Peyer's patch (tissue), 4 donors: ENCODE data around the gene GLT6D1. TPM values are rescaled to one million over a fixed set of nuclear protein-coding genes. Genes with fewer than 3 reads are reported as not detected.

Experiments
- DNase-seq, 3 donors: peaks; one replicate each; pipeline ENCODE4 v3.0.0-alpha.2; 2017 to 2019
- H3K27ac ChIP-seq, 4 donors: fragments of 200-600 bp; sonication (generic); one replicate each; pipeline ENCODE4 v1.5.1; 2016 to 2019
- H3K27me3 ChIP-seq, 2 donors: fragments of 200-600 bp; sonication (generic); one replicate each; pipeline ENCODE4 v1.5.1; 2019
- H3K36me3 ChIP-seq, 3 donors: fragments of 200-600 bp; sonication (generic); one replicate each; pipeline ENCODE4 v1.5.1; 2016 to 2019
- H3K4me1 ChIP-seq, 4 donors: fragments of 200-600 bp; sonication (generic); one replicate each; pipeline ENCODE4 v1.5.1; 2016 to 2019
- H3K4me3 ChIP-seq, 4 donors: fragments of 200-600 bp; sonication (generic); 1 replicate in 3 of 4; 2 replicates in 1 of 4; pipeline ENCODE4 v1.5.1; 2016 to 2019; ENCODE audit warnings: mild to moderate bottlenecking in 1 of 4
- H3K9me3 ChIP-seq, 4 donors: fragments of 200-600 bp; sonication (generic); one replicate each; pipeline ENCODE4 v1.5.1; 2016 to 2019; ENCODE audit warnings: mild to moderate bottlenecking in 1 of 4
- POLR2A ChIP-seq, 2 donors: fragments of 450-650 bp; IDR thresholded peaks; one replicate each; pipeline ENCODE4 v1.5.1; 2017; ENCODE audit warnings: antibody characterized with exemption in 2 of 2, mild to moderate bottlenecking in 2 of 2, moderate library complexity in 2 of 2
- total RNA-seq, 4 donors: library from RNA; depleted of rRNA; stranded (reverse); fragments of >200 nt; gene quantifications; one replicate each; pipeline ENCODE4 v1.1.0, GENCODE V29; 2016
- TF ChIP-seq, protein P1 (sequence below), 6 experiments: fragments of 450-650 bp in 4 of 6; fragments of 200-600 bp in 2 of 6; sonication (generic) in 1 of 6; IDR thresholded peaks; one replicate each; pipeline ENCODE4 v1.5.1; 2017 to 2019; ENCODE audit warnings: antibody characterized with exemption in 6 of 6, mild to moderate bottlenecking in 3 of 6, moderate library complexity in 1 of 6

GLT6D1 gene
- total RNA-seq, 4 donors from 2014 or later: not detected

GRCh38 chr9:135584934-135585333 lies 54.4 kb downstream of the GLT6D1 start:
- Histone ChIP-seq H3K9me3 (no peaks in the 10 kb centered on the region), H3K27me3 (no peaks in the 10 kb centered on the region), H3K36me3 (no peaks in the 10 kb centered on the region), H3K4me1 (no peaks in the 10 kb centered on the region), H3K27ac (no peak overlapping the region), H3K4me3 (no peak overlapping the region)
- no peak for TF ChIP-seq POLR2A (IDR thresholded peaks at IDR 0.05)
- TF ChIP-seq, protein P1, sequence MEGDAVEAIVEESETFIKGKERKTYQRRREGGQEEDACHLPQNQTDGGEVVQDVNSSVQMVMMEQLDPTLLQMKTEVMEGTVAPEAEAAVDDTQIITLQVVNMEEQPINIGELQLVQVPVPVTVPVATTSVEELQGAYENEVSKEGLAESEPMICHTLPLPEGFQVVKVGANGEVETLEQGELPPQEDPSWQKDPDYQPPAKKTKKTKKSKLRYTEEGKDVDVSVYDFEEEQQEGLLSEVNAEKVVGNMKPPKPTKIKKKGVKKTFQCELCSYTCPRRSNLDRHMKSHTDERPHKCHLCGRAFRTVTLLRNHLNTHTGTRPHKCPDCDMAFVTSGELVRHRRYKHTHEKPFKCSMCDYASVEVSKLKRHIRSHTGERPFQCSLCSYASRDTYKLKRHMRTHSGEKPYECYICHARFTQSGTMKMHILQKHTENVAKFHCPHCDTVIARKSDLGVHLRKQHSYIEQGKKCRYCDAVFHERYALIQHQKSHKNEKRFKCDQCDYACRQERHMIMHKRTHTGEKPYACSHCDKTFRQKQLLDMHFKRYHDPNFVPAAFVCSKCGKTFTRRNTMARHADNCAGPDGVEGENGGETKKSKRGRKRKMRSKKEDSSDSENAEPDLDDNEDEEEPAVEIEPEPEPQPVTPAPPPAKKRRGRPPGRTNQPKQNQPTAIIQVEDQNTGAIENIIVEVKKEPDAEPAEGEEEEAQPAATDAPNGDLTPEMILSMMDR (IDR thresholded peaks at IDR 0.05): no peak
- DNase-seq: peak in 1 of 3 donors; percentile 19

GRCh38 chr9:135584371-135584770 lies 55.0 kb downstream of the GLT6D1 start:
- no peaks in the 10 kb centered on the region for H3K9me3 ChIP-seq
- H3K4me1 ChIP-seq: no peaks in the 10 kb centered on the region
- H3K27ac ChIP-seq: no peak overlapping the region
- no peak for TF ChIP-seq POLR2A (IDR thresholded peaks at IDR 0.05)
- H3K27me3 ChIP-seq: no peaks in the 10 kb centered on the region
- H3K36me3 ChIP-seq: no peaks in the 10 kb centered on the region
- H3K4me3 ChIP-seq: no peak overlapping the region
- peak in 1 of 3 donors; percentile 29 for DNase-seq

GRCh38 chr9:135583688-135584011 lies 55.7 kb downstream of the GLT6D1 start:
- no peaks in the 10 kb centered on the region for H3K36me3 ChIP-seq
- no peaks in the 10 kb centered on the region for H3K4me1 ChIP-seq
- H3K27me3 ChIP-seq: no peaks in the 10 kb centered on the region
- TF ChIP-seq, protein P1 (IDR thresholded peaks at IDR 0.05): no peak
- TF ChIP-seq POLR2A (IDR thresholded peaks at IDR 0.05): no peak
- no peaks in the 10 kb centered on the region for H3K9me3 ChIP-seq
- no peak overlapping the region for H3K27ac ChIP-seq
- DNase-seq: peak in 1 of 3 donors; percentile 31
- H3K4me3 ChIP-seq: no peak overlapping the region

- no peaks in the 10 kb centered on the region for H3K9me3 ChIP-seq
- H3K27ac ChIP-seq: no peak overlapping the region
- H3K4me1 ChIP-seq: no peaks in the 10 kb centered on the region
- H3K4me3 ChIP-seq: no peak overlapping the region
- H3K27me3 ChIP-seq: no peaks in the 10 kb centered on the region
- peak in 1 of 3 donors; percentile 21 for DNase-seq
- H3K36me3 ChIP-seq: no peaks in the 10 kb centered on the region
- no peak for TF ChIP-seq POLR2A (IDR thresholded peaks at IDR 0.05)
- TF ChIP-seq, protein P1 (IDR thresholded peaks at IDR 0.05): no peak
These were observed 56.2 kb downstream of the GLT6D1 start for GRCh38 chr9:135582966-135583687.

DNA sequence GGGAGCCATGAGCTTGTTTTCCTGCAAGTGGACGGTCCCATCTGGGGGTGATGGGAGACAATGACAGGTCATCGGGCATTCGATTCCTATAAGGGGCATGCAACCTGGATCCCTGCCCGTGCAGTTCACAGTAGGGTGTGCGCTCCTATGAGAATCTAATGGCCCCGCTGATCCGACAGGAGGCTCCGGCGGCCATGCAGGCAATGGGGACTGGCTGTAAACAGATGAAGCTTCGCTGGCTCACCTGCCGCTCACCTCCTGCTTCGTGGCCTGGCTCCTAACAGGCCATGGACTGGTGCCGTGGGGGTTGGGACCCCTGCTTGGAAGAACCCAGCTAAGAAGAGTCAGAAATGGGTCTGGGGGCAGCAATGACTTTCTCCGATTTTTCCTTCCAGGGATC lies 56.8 kb downstream of the GLT6D1 start:
- H3K27me3 ChIP-seq: no peaks in the 10 kb centered on the region
- no peaks in the 10 kb centered on the region for H3K36me3 ChIP-seq
- TF ChIP-seq, protein P1 (IDR thresholded peaks at IDR 0.05): no peak
- TF ChIP-seq POLR2A (IDR thresholded peaks at IDR 0.05): no peak
- no peak overlapping the region for H3K4me3 ChIP-seq
- H3K27ac ChIP-seq: no peak overlapping the region
- peak in 1 of 3 donors; percentile 28 for DNase-seq
- no peaks in the 10 kb centered on the region for H3K4me1 ChIP-seq
- no peaks in the 10 kb centered on the region for H3K9me3 ChIP-seq

DNA sequence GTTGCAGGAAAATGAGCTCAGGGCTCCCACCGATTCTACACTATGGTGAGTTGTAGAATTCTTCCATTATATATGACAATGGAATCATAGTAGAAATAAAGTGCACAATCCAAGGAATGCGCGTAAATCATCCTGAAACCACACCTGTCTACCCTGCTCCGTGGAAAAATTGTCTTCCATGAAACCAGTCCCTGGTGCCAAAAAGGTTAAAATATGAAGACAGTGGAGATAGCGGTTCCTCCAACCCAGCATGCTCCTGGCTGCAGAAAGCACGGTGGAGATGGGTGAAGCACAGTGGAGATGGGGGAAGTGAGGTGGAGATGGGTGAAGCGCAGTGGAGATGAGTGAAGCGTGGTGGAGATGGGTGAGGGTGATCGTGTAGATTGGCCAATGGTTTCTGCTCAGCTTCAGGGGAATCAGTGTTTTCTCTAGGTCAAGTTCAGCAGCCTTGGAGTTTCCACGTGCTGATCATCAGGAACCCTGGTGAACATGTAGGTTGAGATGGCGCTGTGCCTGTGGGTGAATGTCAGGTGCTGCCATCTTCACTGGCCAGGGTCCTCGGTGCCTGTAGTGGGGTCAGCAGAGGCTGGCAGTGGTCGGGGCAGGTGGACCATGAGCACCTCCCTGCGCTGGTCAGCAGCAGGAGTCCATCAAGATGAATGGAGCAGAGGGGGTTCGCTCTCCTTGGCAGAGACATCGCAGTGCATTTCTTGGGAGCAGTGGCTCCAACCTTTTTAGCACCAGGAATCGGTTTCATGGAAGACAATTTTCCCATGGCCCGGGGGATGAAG lies 57.5 kb downstream of the GLT6D1 start:
- DNase-seq: peak in 1 of 3 donors; percentile 18
- no peak overlapping the region for H3K4me3 ChIP-seq

More for the DNA sequence above, 57.5 kb downstream of the GLT6D1 start:
- Histone ChIP-seq H3K4me1 (no peaks in the 10 kb centered on the region), H3K36me3 (no peaks in the 10 kb centered on the region), H3K27ac (no peak overlapping the region), H3K9me3 (no peaks in the 10 kb centered on the region), H3K27me3 (no peaks in the 10 kb centered on the region)
- TF ChIP-seq POLR2A (IDR thresholded peaks at IDR 0.05): no peak
- TF ChIP-seq, protein P1 (IDR thresholded peaks at IDR 0.05): no peak
